Measurements from ENCODE around the gene TMEM129.

TMEM129 gene

DNA sequence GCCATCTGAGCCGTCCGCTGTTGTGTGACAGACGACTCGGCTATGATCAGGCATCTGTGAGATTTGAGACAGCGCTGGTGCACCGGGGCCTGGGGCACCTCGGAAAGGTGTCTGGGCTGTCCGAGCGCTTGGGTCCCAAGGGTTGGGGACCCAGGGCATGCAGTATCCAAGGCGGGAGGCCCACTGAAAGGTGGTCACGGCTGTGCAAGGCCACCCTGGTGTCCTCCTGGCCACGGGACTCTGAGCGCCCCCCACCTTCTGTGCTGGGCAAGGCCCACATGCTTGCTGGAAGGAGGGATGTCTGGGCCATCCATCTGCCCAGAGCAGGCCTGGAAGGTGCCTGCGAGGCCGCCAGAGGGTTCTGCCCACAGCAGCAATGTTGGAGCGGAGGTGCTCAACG is 20.1 kb upstream of the TMEM129 start:
- DNase-seq = no peak

DNA sequence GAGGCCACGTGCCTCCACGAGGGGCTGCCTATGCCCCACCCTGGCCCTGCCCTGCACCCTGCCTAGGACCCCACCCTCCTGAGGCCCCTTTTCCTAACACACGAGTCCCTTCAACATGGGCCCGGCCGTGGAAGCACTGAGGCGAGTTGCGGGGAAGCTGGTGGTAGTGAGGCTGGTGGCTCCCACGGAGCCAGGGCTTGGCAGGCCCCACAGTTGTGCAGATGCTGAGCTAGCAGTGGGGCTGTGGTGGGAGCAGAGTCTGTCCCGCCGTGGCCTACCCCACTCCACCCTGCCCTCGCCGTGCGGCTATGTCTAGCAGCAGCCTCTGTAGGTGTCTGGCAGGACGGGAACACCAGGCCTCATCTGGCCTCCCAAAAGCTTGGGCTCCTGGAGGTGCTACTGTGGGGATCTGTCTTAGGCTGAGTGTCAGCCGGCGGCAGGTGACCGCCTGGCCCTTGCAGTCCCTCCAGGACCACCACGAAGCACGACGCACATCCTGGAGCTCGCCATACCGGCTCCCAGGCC is 19.0 kb upstream of the TMEM129 start:
- no peak for DNase-seq

DNA sequence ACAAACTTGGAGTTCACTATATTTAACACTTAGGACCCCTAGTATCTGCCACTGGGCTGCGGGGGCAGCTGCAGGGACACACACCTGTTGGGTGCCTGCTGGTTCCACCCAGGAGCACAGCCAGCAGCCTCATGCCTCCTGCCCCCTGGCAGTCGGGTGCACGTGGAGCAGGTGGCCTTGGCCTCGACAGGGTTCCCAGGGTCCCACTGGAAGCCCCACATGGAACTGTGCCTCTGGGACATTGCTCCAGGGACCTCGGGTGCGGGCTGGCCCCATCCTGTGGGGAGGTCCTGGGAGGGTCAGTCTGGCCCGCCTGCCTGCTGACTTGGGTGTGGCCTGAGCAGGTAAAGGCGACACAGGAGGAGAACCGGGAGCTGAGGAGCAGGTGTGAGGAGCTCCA is 18.2 kb upstream of the TMEM129 start:
- DNase-seq = no peak

DNA sequence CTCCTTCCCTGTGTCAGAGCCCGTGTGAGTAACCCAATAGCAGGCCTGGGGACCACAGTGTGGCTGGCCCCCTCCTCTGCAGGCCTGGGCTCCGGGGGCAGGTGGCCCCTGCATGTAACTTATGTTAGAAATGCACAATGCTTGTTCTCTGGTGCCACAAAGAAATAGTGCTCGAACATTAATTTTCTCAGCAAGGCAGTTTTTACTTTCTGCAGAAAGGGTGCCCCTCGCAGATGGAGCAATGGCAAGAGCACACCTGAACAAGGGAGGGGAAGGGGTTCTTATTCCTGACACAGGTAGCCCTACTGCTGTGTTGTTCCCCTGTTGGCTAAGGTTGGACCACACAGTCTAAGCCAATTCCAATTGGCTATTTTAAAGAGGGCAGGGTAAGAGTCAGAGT is 17.3 kb upstream of the TMEM129 start:
- DNase-seq = no peak

DNA sequence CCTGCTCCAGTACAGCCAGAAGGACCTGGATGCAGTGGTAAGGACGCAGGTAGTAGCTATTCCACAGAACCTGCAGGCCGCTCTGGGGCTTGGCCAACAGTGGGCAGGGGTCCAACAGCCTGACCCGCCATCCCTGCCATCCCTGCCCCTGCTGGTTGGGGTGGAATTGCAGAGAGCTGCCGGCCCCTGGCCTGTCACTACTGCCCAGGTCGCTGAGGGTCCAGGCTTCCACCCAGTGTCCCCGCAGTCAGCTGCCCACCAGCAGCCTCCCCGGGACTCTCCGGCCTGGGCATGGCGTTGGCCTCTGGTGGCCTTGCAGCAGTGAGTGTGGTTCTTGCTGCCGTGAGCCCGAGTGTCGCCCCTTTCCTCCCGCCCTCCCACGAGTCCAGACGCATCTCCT is 16.5 kb upstream of the TMEM129 start:
- DNase-seq = no peak

DNA sequence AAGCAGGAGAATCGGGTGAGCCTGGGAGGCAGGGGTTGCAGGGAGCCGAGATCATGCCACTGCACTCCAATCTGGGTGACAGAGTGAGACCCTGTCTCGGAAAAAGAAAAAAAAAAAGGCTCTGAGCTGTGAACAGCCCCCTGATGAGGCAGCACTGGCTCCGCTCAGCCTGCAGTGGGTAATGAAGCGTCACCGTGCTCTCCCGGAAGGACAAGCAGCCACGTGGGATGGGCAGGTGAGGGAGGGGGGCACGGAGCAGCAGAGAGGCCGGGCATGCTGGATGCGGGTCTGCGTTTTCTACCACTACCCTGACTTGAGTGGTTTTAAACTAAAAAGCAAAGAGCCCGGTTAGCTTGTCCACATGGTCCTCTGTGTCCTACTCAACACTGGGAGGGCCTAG is 15.7 kb upstream of the TMEM129 start:
- DNase-seq = no peak

DNA sequence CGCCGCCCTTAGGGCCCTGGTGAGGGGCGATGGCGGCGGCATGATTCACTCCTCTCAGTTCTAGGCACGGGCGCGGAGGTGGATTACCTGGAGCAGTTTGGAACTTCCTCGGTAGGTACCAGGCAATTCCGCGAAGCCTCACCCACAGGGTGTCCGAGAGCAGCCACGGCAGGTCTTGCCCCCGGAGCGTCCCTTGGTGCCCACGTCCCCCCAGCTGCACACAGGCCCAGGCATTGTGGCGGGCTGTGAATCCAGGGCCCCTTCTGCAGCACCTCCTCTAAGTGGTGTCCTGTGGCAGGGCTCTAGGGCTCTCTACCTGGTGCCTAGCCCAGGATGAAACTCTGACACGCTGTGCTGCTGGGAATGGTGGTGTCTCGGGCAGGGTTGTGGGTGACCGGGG is 14.1 kb upstream of the TMEM129 start:
- DNase-seq = no peak

DNA sequence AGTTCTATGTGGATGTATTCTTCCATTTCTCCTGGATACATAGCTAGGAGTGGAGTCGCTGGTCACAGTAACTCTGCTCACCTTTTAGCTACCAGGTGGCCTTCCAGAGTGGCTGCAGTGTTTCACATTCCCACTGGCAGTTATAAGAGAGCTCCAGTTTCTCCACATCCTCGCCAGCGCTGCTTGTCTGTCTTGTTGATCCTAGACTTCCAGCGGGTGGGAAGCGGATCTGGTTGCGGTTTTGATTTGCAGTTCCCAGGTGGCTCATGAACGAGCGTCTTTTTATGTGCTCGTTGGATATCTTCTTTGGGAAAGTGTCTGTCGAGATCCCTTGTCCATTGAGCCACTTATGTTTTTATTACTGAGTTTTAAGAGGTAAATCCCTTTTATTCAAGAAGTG is 11.8 kb upstream of the TMEM129 start:
- no peak for DNase-seq

DNA sequence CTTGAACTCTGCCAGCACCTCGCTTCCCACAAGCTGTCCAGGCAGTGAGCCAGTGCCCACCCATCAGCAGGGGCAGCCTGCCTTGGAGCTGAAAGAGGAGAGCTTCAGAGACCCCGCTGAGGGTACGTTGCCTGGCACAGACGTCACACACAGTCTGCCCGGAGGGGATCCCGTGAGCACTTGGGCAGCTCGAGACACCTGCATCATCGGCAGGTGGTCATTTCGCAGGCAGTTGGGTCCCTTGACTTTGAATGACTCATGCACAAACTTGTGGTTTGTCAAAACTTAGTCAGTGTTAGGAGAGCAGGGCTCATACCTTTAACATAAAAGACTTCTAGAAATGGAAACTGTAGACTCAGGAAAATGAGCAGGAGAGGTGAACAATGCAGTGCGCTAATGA is 10.1 kb upstream of the TMEM129 start:
- DNase-seq = no peak

DNA sequence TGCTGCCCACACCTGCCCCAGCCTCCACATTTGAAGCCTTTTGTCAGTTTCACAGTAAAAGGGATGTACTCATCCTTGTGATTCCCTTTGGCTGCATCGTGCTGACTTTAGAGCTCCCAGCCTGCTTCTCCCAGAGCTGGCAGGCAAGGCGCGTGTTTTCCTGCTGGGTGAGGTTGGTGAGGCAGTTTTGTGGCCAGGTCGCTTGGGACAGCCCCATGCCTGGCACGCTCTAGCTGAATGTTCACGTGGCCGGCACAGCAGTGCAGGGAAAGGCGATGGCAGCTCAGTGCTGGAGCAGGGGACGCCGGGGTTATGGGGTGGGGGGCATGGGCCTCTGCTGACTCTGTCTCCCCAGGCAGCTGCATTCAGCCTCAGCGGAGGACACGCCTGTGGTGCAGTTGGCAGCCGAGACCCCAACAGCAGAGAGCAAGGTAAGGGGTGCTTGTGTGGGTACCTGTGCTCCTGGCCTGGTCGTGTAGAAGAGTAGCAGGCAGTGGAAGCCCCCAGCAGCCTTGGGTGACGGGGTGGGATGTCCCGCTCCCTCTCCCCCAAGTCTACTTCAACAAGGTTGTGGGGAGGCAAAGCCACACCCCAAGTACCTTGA is 9.5 kb upstream of the TMEM129 start:
- no peak for DNase-seq

DNA sequence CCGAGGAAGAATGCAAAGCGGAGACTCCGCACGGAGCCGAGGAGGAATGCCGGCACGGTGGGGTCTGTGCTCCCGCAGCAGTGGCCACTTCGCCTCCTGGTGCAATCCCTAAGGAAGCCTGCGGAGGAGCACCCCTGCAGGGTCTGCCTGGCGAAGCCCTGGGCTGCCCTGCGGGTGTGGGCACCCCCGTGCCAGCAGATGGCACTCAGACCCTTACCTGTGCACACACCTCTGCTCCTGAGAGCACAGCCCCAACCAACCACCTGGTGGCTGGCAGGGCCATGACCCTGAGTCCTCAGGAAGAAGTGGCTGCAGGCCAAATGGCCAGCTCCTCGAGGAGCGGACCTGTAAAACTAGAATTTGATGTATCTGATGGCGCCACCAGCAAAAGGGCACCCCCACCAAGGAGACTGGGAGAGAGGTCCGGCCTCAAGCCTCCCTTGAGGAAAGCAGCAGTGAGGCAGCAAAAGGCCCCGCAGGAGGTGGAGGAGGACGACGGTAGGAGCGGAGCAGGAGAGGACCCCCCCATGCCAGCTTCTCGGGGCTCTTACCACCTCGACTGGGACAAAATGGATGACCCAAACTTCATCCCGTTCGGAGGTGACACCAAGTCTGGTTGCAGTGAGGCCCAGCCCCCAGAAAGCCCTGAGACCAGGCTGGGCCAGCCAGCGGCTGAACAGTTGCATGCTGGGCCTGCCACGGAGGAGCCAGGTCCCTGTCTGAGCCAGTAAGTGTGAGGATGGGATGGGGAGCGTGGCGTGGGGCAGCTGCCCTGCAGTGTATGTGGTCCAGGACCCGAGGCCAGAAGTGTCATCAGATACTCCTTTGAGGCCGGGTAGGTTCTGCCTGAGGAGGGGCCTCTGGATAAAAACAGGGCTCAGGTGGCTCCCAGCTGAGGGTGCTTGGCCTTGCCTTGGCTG is 7.2 kb upstream of the TMEM129 start:
- no peak for DNase-seq

DNA sequence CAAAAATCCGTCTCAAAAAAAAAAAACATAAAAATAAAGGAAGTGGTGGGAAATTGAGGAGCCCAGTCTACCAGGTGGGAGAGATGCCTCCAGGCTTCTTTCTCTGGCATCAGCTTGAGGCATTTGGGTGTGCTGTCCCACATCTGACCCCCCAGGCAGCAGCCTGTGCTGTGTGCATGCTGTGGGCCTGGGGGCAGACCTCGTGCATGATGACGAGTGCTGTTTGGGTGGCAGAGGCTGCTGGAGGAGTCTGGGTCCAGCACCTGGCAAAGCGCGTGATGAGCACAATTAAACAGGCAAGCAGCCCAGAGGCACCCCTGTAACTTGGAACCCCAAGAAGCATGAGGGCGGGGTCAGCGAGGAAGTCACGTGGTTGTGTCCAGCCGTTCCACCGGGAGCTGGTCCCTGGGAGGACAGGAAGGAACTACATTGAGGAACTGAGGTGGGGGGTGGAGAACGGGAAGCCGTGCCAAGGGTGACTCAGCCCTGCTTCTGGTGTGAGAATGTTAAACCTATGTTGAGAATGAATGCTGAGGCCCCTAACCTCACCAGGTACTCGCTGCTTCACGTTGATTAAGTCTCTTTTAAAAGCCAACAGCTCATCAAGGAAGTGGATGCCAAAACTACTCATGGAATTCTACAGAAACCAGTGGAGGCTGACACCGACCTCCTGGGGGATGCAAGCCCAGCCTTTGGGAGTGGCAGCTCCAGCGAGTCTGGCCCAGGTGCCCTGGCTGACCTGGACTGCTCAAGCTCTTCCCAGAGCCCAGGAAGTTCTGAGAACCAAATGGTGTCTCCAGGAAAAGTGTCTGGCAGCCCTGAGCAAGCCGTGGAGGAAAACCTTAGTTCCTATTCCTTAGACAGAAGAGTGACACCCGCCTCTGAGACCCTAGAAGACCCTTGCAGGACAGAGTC is 6.3 kb upstream of the TMEM129 start:
- no peak for DNase-seq

DNA sequence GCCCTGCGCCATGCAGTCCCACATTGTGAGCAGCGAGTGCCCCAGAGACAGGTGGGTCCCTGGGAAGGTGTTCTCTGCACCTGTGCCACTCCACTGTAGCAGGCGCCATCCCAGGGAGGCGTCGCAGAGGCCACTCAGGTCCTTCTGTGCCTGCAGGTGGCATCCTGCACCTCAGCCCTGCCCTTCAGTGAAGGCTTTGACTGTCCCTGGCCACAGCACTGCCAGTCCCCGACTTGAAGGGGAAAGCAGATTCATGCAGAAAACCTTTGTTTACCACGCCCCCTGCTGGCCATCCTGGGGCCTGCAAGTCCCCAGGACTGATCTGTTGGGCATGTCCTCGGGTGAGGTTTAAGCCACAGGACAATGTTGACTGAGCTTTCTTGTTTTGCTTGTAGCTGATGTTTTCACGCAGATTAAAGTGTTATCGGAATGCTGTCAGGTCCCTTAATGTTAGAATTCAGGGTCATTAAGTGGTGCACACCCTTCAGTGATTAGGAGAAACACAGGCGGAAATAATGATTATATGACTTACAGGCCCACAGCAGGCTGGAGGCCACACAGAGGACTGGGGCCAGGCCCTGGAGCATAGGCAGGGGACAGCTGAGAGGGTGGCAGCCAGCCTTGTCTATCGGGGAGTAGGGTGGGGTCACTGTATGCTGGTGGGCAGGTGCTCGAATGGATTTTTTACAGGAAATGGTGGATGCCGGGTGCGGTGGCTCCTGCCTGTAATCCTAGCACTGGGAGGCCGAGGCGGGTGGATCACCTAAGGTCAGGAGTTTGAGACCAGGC is 5.2 kb upstream of the TMEM129 start:
- DNase-seq = peak; percentile 79

DNA sequence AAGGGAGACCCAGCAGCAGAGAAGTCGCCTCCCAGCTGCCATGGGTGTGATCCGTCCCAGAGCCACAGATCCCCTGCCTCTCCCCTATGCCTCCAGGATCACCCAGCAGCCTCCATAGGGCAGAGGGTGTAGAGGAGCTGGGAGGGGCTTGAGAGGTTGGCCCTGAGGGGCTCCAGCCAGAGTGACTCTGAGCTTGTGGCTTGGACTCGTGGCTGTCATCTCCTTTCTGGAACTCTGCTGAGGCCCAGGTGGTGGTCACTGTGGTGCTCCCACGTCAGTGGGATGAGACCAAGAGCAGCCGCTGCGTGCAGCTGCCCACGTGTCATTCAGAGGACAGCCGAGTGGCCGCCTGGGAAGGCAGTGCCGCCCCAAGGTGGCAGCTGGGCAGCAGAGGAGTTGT is 4.4 kb upstream of the TMEM129 start:
- no peak for DNase-seq

DNA sequence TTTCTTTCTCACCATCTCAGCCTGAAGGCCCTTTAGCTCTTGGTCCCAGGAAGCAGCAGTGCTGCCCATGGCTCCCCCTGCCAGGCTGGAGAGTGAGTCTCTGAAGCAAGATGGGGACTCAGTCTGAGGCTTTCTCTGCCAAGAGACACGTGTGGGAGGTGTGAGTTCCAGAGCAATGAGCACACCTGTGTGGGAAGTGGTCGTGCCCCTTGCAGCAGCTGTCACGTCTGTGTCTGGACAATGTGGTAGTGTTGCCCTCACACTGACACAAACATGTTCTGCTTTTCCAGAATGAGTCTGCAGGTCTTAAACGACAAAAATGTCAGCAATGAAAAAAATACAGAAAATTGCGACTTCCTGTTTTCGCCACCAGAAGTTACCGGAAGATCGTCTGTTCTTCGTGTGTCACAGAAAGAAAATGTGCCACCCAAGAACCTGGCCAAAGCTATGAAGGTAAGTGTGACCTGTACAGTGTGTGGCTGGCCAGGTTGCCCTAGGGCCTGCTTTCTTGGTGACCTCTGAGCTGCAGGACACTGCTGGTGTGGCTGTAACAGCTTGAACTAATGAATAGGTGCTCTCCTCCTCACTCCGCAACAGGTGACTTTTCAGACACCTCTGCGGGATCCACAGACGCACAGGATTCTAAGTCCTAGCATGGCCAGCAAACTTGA is 2.1 kb upstream of the TMEM129 start:
- DNase-seq = no peak

DNA sequence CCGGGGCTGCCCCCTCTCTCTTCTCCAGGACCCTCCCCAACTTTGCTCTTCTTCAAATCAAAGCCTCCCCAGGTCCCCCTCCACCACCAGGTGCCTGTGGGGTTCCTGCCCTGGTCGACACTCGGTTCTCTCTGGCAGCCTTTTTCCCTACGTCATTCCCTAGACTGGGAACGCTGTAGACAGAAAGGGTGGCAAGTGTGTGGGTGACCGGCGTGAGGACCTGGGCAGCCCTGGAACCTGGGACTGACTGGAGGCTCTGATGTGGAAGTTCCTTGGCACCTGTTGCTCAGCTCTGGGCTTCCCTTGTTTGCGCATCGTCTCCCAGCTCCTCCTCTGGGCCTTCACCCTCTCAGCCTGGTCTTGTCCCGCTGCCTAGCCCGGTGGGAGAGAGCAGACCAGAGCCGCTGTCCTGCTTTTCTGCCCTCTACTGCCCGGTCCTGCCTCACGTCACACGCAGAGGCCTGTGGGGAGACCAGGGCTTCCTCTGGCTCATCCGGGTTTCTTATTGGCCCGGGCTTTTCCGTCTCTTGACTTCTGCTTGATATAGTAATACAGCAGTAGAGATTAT is 1.5 kb upstream of the TMEM129 start:
- DNase-seq = no peak

DNA sequence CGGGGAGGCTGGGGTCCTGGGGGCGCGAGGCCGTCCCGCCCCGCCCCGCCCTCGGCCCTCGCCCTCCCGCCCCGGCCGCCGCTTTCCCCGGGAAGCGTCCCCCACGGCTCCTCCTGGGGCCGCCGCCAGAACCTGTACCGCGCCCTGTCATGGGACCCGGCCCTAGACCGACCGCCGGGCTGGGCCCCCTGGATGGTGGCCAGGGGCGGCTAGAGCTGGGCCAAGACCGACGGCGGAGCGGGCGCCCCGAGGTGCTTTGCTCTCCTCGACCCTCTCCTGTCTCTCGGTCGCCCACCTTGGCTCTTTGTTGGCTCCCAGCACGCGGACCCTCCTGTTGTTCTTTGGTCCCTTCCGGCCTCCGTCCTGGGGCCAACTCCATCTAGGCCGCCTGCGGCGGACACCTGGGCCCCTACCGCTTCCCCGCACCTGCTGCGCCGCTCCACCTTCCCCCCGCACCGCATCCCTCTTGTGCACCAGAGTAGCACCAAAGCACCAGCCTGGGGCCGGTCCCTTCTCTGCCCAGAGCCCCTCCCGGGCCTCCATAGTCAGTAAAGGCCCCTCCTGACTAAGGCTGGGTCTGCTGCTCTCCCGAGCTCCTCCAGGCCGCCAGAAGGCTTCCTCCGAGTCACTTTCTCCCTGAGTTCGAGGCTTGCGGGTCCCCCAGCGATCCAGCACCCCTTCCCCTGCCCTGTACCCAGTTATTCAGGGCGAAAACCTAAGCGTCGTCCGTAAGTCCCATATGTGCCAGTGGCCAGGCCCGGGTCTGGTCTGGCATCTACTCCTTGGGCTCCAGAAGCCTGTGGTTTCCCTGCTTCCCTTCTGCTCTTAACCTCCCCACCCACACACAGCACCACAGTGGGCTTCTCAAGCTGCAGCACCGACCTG is 785 bp upstream of the TMEM129 start:
- no peak for DNase-seq

DNA sequence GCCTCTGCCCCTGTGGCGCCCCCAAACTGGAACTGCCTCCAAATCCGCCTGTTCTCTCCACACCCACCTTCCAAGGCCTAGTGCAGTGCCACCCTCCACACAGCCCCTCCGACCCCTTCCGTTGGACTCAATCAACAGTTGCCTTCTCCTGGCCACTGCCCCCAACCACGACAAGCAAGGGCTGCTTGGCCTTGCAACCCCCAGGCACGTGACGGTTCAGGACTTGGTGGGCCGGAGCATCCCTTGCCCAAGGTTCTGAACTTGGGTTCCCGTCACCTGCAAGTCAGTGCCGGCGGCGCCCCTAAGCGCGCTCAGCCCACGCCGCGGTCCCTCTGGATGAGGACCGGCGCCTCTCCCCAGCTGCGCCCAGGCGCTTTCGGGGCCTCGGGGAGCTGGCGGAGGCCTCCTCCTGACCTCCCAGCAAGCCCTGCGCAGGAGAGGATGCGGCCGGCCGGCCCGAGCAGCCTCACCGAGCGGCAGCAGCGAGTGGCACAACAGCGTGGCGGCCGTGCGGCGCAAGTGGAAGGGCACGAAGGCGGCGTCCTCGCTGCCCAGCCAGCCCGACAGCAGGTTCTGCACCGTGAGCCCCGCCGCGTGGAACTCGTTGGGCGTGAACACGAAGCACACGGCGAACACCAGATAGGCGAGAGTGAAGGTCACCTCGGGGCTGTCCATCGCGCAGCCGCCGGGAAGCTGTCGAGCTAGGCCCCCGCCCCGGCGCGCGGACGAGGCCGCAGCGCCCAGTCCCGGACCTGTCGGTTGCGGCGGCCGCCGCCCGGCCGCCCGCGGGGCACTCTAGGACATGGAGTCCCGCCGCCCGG is 750 bp downstream of the TMEM129 start:
- peak; percentile 48 for DNase-seq

DNA sequence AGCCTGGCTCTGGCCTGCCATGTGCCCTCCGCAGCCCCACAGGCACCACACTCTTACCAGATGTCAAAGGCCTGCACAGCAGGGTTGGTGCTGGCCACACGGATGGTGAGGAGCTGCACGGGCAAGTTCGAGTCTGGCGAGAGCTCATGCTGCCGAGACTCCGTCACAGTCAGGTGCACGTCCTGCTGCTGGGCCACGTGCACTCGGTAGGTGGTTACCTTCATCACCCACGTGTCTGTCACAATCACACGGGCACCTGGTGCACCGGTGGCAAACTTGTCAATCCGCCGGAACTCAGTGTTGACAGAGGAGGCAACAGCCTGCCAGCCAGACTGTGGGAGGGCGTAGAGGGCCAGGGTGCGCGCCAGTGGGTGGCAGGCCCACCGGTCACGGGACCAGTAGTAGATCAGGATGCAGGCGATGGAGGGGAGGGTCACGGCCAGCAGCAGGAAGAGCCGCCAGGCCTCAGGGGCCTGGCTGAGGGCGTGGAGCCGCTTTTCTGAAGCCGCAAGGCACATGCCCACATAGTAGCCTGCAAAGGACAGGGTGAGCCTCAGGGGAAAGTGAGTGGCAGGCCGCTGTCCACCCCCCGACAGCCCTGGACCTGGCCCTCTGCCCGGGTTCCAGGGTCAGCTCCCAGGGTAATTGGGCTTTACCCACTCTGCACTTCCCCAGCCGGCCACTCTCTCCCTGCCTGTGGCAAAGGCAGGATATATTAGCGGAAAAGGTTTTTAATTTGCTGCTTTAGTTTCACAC is 2.9 kb downstream of the TMEM129 start:
- DNase-seq = no peak

Data from RPMI8226 (cell line).